IMR-90 (cell line): ENCODE data around the gene GIMAP1. TPM values are rescaled to one million over a fixed set of nuclear protein-coding genes. Genes with fewer than 3 reads are reported as not detected.

Experiments used
- ATAC-seq: fragments of 200-7000 bp; cut with Tn5 transposase; 2 replicates; pipeline ENCODE4 v1.9.1; 2020; ENCODE audit warnings: low read depth, mild to moderate bottlenecking, moderate library complexity
- BruUV-seq: library from RNA; stranded (reverse); fragments of 400-500 nt; replicated peaks from 2 replicates; lab custom pipeline; 2021; lab: Mats Ljungman, UMichigan
- CTCF ChIA-PET: fragments of 300-600 bp; formaldehyde crosslinking; extraction: SDS; loops from one replicate; lab custom pipeline; 2021; ENCODE audit warnings: antibody characterized with exemption; lab: Yijun Ruan, JAX
- POLR2A ChIA-PET: fragments of 300-600 bp; sonication (Branson Sonifier 250); formaldehyde crosslinking; loops from one replicate; lab custom pipeline; 2022; ENCODE audit warnings: antibody characterized with exemption; ENCODE audit not compliant: unreplicated experiment; lab: Charles Lee
- DNase-seq: peaks from one replicate; pipeline ENCODE4 v3.0.0; 2013
- H2AFZ ChIP-seq: replicated peaks from 2 replicates; pipeline ENCODE3; 2013; ENCODE audit warnings: low read length, mild to moderate bottlenecking; ENCODE audit not compliant: poor library complexity
- H2AK5ac ChIP-seq: 2 replicates; pipeline ENCODE4 v1.6.1; 2013; ENCODE audit warnings: low read depth, low read length, inconsistent platforms
- H2AK9ac ChIP-seq: replicated peaks from 2 replicates; pipeline ENCODE3; 2013; ENCODE audit warnings: mild to moderate bottlenecking, low read depth, low read length, moderate library complexity; ENCODE audit not compliant: poor library complexity
- H2BK120ac ChIP-seq: 2 replicates; pipeline ENCODE4 v1.6.1; 2013; ENCODE audit warnings: low read depth, low read length, inconsistent platforms
- H2BK15ac ChIP-seq: 3 replicates; pipeline ENCODE4 v1.6.1; 2013; ENCODE audit warnings: low read depth, low read length, inconsistent platforms
- H2BK20ac ChIP-seq: 2 replicates; pipeline ENCODE4 v1.6.1; 2013; ENCODE audit warnings: low read depth, mild to moderate bottlenecking, inconsistent platforms, low read length, moderate library complexity
- H2BK5ac ChIP-seq: 2 replicates; pipeline ENCODE4 v1.6.1; 2013; ENCODE audit warnings: mild to moderate bottlenecking, low read depth, low read length, inconsistent platforms; ENCODE audit not compliant: poor library complexity, severe bottlenecking
- H3K14ac ChIP-seq: replicated peaks from 2 replicates; pipeline ENCODE4 v1.6.1; 2013; ENCODE audit warnings: low read depth, low read length, inconsistent platforms
- H3K18ac ChIP-seq: 2 replicates; pipeline ENCODE4 v1.6.1; 2013; ENCODE audit warnings: low read depth, low read length, control low read depth
- H3K23ac ChIP-seq: 2 replicates; pipeline ENCODE4 v1.6.1; 2013; ENCODE audit warnings: low read depth, low read length, inconsistent platforms
- H3K27ac ChIP-seq: 2 replicates; pipeline ENCODE4 v1.5.1; 2013; ENCODE audit warnings: mild to moderate bottlenecking, control low read depth, low read length; ENCODE audit not compliant: insufficient read depth
- H3K27me3 ChIP-seq: 2 replicates; pipeline ENCODE4 v1.6.1; 2013; ENCODE audit warnings: low read length; ENCODE audit not compliant: control insufficient read depth, insufficient read depth
- H3K36me3 ChIP-seq: 2 replicates; pipeline ENCODE4 v1.6.1; 2013; ENCODE audit warnings: low read length, mixed read lengths; ENCODE audit not compliant: control insufficient read depth, insufficient read depth
- H3K4ac ChIP-seq: 2 replicates; pipeline ENCODE4 v1.6.1; 2013; ENCODE audit warnings: low read depth, low read length, inconsistent platforms
- H3K4me1 ChIP-seq: 2 replicates; pipeline ENCODE4 v1.6.1; 2013; ENCODE audit warnings: low read length, mixed read lengths; ENCODE audit not compliant: control insufficient read depth, insufficient read depth
- H3K4me2 ChIP-seq: 2 replicates; pipeline ENCODE4 v1.6.1; 2013; ENCODE audit warnings: low read depth, mild to moderate bottlenecking, control low read depth, low read length, moderate library complexity
- H3K4me3 ChIP-seq: 2 replicates; pipeline ENCODE4 v1.5.1; 2013; ENCODE audit warnings: low read depth, mild to moderate bottlenecking, control low read depth, low read length, moderate library complexity; ENCODE audit not compliant: insufficient read depth
- H3K56ac ChIP-seq: 2 replicates; pipeline ENCODE4 v1.6.1; 2013; ENCODE audit warnings: low read length, inconsistent platforms; ENCODE audit not compliant: insufficient read depth; ENCODE audit errors: extremely low read depth
- H3K79me1 ChIP-seq, 2 experiments: 2 replicates each; pipeline ENCODE4 v1.6.1; 2013; ENCODE audit warnings: low read length in 2 of 2, inconsistent platforms in 1 of 2, low read depth in 1 of 2
- H3K9ac ChIP-seq: 2 replicates; pipeline ENCODE4 v1.6.1; 2013; ENCODE audit warnings: low read depth, low read length, control low read depth
- H3K9me1 ChIP-seq: 2 replicates; pipeline ENCODE4 v1.6.1; 2013; ENCODE audit warnings: low read length, inconsistent platforms; ENCODE audit not compliant: insufficient read depth
- H3K9me3 ChIP-seq: 2 replicates; pipeline ENCODE4 v1.6.1; 2013; ENCODE audit warnings: low read length; ENCODE audit not compliant: control insufficient read depth, insufficient read depth
- H4K20me1 ChIP-seq: 2 replicates; pipeline ENCODE4 v1.6.1; 2013; ENCODE audit warnings: low read length, inconsistent platforms; ENCODE audit not compliant: insufficient read depth
- H4K5ac ChIP-seq: 2 replicates; pipeline ENCODE4 v1.6.1; 2013; ENCODE audit warnings: mild to moderate bottlenecking, low read depth, low read length, control low read depth
- H4K8ac ChIP-seq, 2 experiments: 2 replicates each; pipeline ENCODE4 v1.6.1; 2013; ENCODE audit warnings: low read depth in 2 of 2, low read length in 2 of 2, control low read depth in 1 of 2, inconsistent platforms in 1 of 2
- H4K91ac ChIP-seq: 2 replicates; pipeline ENCODE4 v1.6.1; 2013; ENCODE audit warnings: low read depth, low read length, inconsistent platforms; ENCODE audit not compliant: insufficient read depth
- BHLHE40 ChIP-seq: fragments of 150-350 bp; IDR thresholded peaks from 2 replicates; pipeline ENCODE4 v1.6.1; 2016; ENCODE audit warnings: mild to moderate bottlenecking, low read depth, low read length
- CEBPB ChIP-seq: IDR thresholded peaks from 2 replicates; pipeline ENCODE4 v1.6.1; 2012; ENCODE audit warnings: low read depth, low read length, improper control_type of control experiment
- CHD1 ChIP-seq: IDR thresholded peaks from 2 replicates; pipeline ENCODE4 v1.6.1; 2012; ENCODE audit warnings: low read depth, low read length, improper control_type of control experiment
- ELK1 ChIP-seq: fragments of 150-350 bp; IDR thresholded peaks from 2 replicates; pipeline ENCODE4 v1.6.1; 2016; ENCODE audit warnings: low read depth, mild to moderate bottlenecking, low read length, moderate library complexity, borderline replicate concordance
- FOS ChIP-seq: fragments of 150-350 bp; IDR thresholded peaks from 2 replicates; pipeline ENCODE4 v1.6.1; 2016; ENCODE audit warnings: low read depth, low read length
- MAFK ChIP-seq: IDR thresholded peaks from 2 replicates; pipeline ENCODE4 v1.6.1; 2012; ENCODE audit warnings: low read depth, low read length, improper control_type of control experiment
- NFE2L2 ChIP-seq: fragments of 150-350 bp; IDR thresholded peaks from 2 replicates; pipeline ENCODE4 v1.6.1; 2016; ENCODE audit warnings: low read depth, mild to moderate bottlenecking, low read length
- POLR2A ChIP-seq: IDR thresholded peaks from 2 replicates; pipeline ENCODE4 v1.6.1; 2012; ENCODE audit warnings: mild to moderate bottlenecking, low read depth, low read length
- RAD21 ChIP-seq: IDR thresholded peaks from 2 replicates; pipeline ENCODE4 v1.6.1; 2012; ENCODE audit warnings: low read length, improper control_type of control experiment
- RCOR1 ChIP-seq: IDR thresholded peaks from 2 replicates; pipeline ENCODE4 v1.6.1; 2012; ENCODE audit warnings: mild to moderate bottlenecking, low read length, improper control_type of control experiment; ENCODE audit not compliant: insufficient replicate concordance
- RFX5 ChIP-seq: IDR thresholded peaks from 2 replicates; pipeline ENCODE4 v1.8.0; 2012; ENCODE audit warnings: low read depth, mild to moderate bottlenecking, low read length, moderate library complexity
- SMC3 ChIP-seq: fragments of 150-350 bp; IDR thresholded peaks from 2 replicates; pipeline ENCODE4 v1.6.1; 2016; ENCODE audit warnings: low read depth, mild to moderate bottlenecking, antibody characterized with exemption, low read length, moderate library complexity
- USF2 ChIP-seq: fragments of 150-350 bp; IDR thresholded peaks from 2 replicates; pipeline ENCODE4 v1.6.1; 2017; ENCODE audit warnings: mild to moderate bottlenecking, antibody characterized with exemption, low read length, low read depth
- dilution Hi-C: fragments of 300-500 bp; cut with HindIII; formaldehyde crosslinking; loops from one replicate; pipeline ENCODE4 v1.14.3; 2018; ENCODE audit warnings: low sequenced_read_pairs; ENCODE audit not compliant: unreplicated experiment
- in situ Hi-C: fragments of 300-500 bp; cut with MboI; formaldehyde crosslinking; loops from 3 replicates; pipeline ENCODE4 v1.14.3; 2019; ENCODE audit warnings: low sequenced_read_pairs, inconsistent platforms, mixed read lengths
- intact Hi-C: fragments of 100-400 bp; cut with micrococcal nuclease; formaldehyde crosslinking; loops from 2 replicates; pipeline ENCODE4 v1.10.0; 2022
- polyA plus RNA-seq, 3 experiments: library from polyadenylated mRNA; depleted of rRNA; stranded (reverse); fragments of >200 nt; gene quantifications; 2 replicates each; pipeline ENCODE4 v1.2.3, GENCODE V29; 2012; ENCODE audit warnings: low replicate concordance in 1 of 3
- total RNA-seq: library from RNA; depleted of rRNA; stranded (reverse); fragments of >200 nt; gene quantifications from 2 replicates; pipeline ENCODE4 v1.2.3, GENCODE V29; 2012

The GIMAP1 gene
- total and polyA plus RNA-seq, 2 of the 4 experiments (the other 2 are of a cell fraction) = not detected

- Histone ChIP-seq H2BK120ac (no peak overlapping the region), H4K91ac (no peak overlapping the region), H2BK5ac (no peak overlapping the region), H2BK15ac (no peak overlapping the region), H3K4me2 (no peak overlapping the region), H2AK5ac (no peak overlapping the region), H4K20me1 (no peaks in the 10 kb centered on the region), H4K8ac (no peak overlapping the region), H3K9ac (no peak overlapping the region), H3K36me3 (peaks cover 5% of the 10 kb centered on the region; the same call in 1 of the 2 replicates), H3K79me1 (no peaks in the 10 kb centered on the region), H2AFZ (no peak overlapping the region), H3K9me1 (no peaks in the 10 kb centered on the region), H3K14ac (no peak overlapping the region), H2BK20ac (no peak overlapping the region), H3K23ac (no peak overlapping the region), H3K18ac (no peak overlapping the region), H3K9me3 (no peaks in the 10 kb centered on the region), H3K4me1 (no peaks in the 10 kb centered on the region), H2AK9ac (no peak overlapping the region), H3K4me3 (no peak overlapping the region), H4K5ac (no peak overlapping the region), H3K4ac (no peak overlapping the region), H3K27ac (no peak overlapping the region), H3K27me3 (no peaks in the 10 kb centered on the region), H3K56ac (no peak overlapping the region)
- dilution Hi-C loops (no loop called here), intact Hi-C loops (no loop called here), in situ Hi-C loops (no loop called here)
- BruUV-seq = no TSS peak
- CTCF ChIA-PET = no interaction called here
- POLR2A ChIA-PET = no interaction called here
- DNase-seq (no peak), ATAC-seq (no peak)
- TF ChIP-seq MAFK (no peak), POLR2A (no peak), RFX5 (no peak), CHD1 (no peak), FOS (no peak), RAD21 (no peak), NFE2L2 (no peak), USF2 (no peak), RCOR1 (no peak), CEBPB (no peak), ELK1 (no peak), BHLHE40 (no peak), SMC3 (no peak)
Measured at GRCh38 chr7:150766334-150766709, 49.9 kb downstream of the GIMAP1 start.
